H9 (cell line): ENCODE results near the gene TRAK1. TPM values are rescaled to one million over a fixed set of nuclear protein-coding genes. Genes with fewer than 3 reads are reported as not detected.

Source experiments
- DNase-seq: peaks from one replicate; pipeline ENCODE4 v3.0.0-alpha.2; 2017
- H2AFZ ChIP-seq: one replicate; pipeline ENCODE4 v1.6.1; 2013; ENCODE audit warnings: mild to moderate bottlenecking, low read length, control low read depth, moderate library complexity
- H2AK5ac ChIP-seq: 2 replicates; pipeline ENCODE4 v1.6.1; 2013; ENCODE audit warnings: low read length, control low read depth, mixed read lengths; ENCODE audit not compliant: insufficient read length
- H2BK120ac ChIP-seq: one replicate; pipeline ENCODE4 v1.6.1; 2013; ENCODE audit warnings: low read depth, mild to moderate bottlenecking, low read length, control low read depth, inconsistent platforms; ENCODE audit not compliant: poor library complexity, severe bottlenecking
- H2BK12ac ChIP-seq: 2 replicates; pipeline ENCODE4 v1.6.1; 2013; ENCODE audit warnings: low read length, control low read depth, mixed read lengths, low read depth; ENCODE audit not compliant: insufficient read length
- H2BK15ac ChIP-seq: 2 replicates; pipeline ENCODE4 v1.6.1; 2013; ENCODE audit warnings: low read depth, low read length, control low read depth
- H2BK20ac ChIP-seq: one replicate; pipeline ENCODE4 v1.6.1; 2013; ENCODE audit warnings: low read depth, mild to moderate bottlenecking, low read length, control low read depth, inconsistent platforms; ENCODE audit not compliant: poor library complexity, severe bottlenecking
- H2BK5ac ChIP-seq: 2 replicates; pipeline ENCODE4 v1.6.1; 2013; ENCODE audit warnings: low read length, control low read depth, mixed read lengths; ENCODE audit not compliant: insufficient read length
- H3K14ac ChIP-seq: 2 replicates; pipeline ENCODE4 v1.6.1; 2013; ENCODE audit warnings: low read length, control low read depth; ENCODE audit not compliant: insufficient read depth
- H3K18ac ChIP-seq: 2 replicates; pipeline ENCODE4 v1.6.1; 2013; ENCODE audit warnings: low read depth, mild to moderate bottlenecking, mixed read lengths, low read length, control low read depth; ENCODE audit not compliant: insufficient read length
- H3K23ac ChIP-seq: 2 replicates; pipeline ENCODE4 v1.6.1; 2013; ENCODE audit warnings: low read length, control low read depth, mixed read lengths, low read depth; ENCODE audit not compliant: insufficient read length
- H3K23me2 ChIP-seq: 2 replicates; pipeline ENCODE4 v1.6.1; 2013; ENCODE audit warnings: low read depth, mild to moderate bottlenecking, mixed read lengths, low read length, control low read depth; ENCODE audit not compliant: insufficient read length, poor library complexity, severe bottlenecking
- H3K27ac ChIP-seq: 2 replicates; pipeline ENCODE4 v1.5.1; 2013; ENCODE audit warnings: low read length, control low read depth, mixed read lengths, low read depth; ENCODE audit not compliant: insufficient read length
- H3K27me3 ChIP-seq: 2 replicates; pipeline ENCODE4 v1.6.1; 2013; ENCODE audit warnings: low read length, control low read depth, inconsistent platforms; ENCODE audit not compliant: insufficient read depth
- H3K4ac ChIP-seq: 2 replicates; pipeline ENCODE4 v1.6.1; 2013; ENCODE audit warnings: low read depth, mild to moderate bottlenecking, control low read depth, inconsistent platforms, low read length, moderate library complexity
- H3K4me1 ChIP-seq: 2 replicates; pipeline ENCODE4 v1.6.1; 2013; ENCODE audit warnings: low read length, control low read depth, inconsistent platforms; ENCODE audit not compliant: insufficient read depth
- H3K4me2 ChIP-seq: 2 replicates; pipeline ENCODE4 v1.6.1; 2013; ENCODE audit warnings: low read length, control low read depth, mixed read lengths; ENCODE audit not compliant: insufficient read length, insufficient read depth
- H3K56ac ChIP-seq: 2 replicates; pipeline ENCODE4 v1.6.1; 2013; ENCODE audit warnings: low read depth, mild to moderate bottlenecking, mixed read lengths, low read length, control low read depth; ENCODE audit not compliant: insufficient read length
- H3K79me1 ChIP-seq: 2 replicates; pipeline ENCODE4 v1.6.1; 2013; ENCODE audit warnings: low read depth, mild to moderate bottlenecking, moderate library complexity, low read length, control low read depth, inconsistent platforms; ENCODE audit not compliant: insufficient read depth, poor library complexity, severe bottlenecking
- H3K79me2 ChIP-seq: 2 replicates; pipeline ENCODE4 v1.6.1; 2013; ENCODE audit warnings: low read length, control low read depth, inconsistent platforms; ENCODE audit not compliant: insufficient read depth
- H3K9ac ChIP-seq: 2 replicates; pipeline ENCODE4 v1.6.1; 2013; ENCODE audit warnings: low read length, control low read depth, mixed read lengths; ENCODE audit not compliant: insufficient read length; ENCODE audit errors: extremely low read depth
- H3K9me3 ChIP-seq: one replicate; pipeline ENCODE4 v1.6.1; 2013; ENCODE audit warnings: low read depth, low read length, inconsistent platforms; ENCODE audit not compliant: control insufficient read depth
- H3T11ph ChIP-seq: one replicate; pipeline ENCODE4 v1.6.1; 2013; ENCODE audit warnings: mild to moderate bottlenecking, low read length, control low read depth, inconsistent platforms
- H4K20me1 ChIP-seq: one replicate; pipeline ENCODE4 v1.6.1; 2013; ENCODE audit not compliant: control insufficient read depth, insufficient read length, insufficient read depth
- H4K5ac ChIP-seq: 2 replicates; pipeline ENCODE4 v1.6.1; 2013; ENCODE audit warnings: low read depth, mild to moderate bottlenecking, mixed read lengths, low read length, control low read depth; ENCODE audit not compliant: insufficient read length
- H4K8ac ChIP-seq: replicated peaks from 2 replicates; pipeline ENCODE4 v1.6.1; 2013; ENCODE audit warnings: low read length, control low read depth, mixed read lengths, low read depth; ENCODE audit not compliant: insufficient read length
- H4K91ac ChIP-seq: 2 replicates; pipeline ENCODE4 v1.6.1; 2013; ENCODE audit warnings: low read depth, mild to moderate bottlenecking, moderate library complexity, mixed read lengths, low read length, control low read depth; ENCODE audit not compliant: insufficient read length
- H3K27ac Mint-ChIP-seq, 3 experiments: 2 replicates in 2 of 3; 3 replicates in 1 of 3; pipeline ENCODE4 v1.8.0; 2020 to 2021; ENCODE audit warnings: mixed read lengths in 3 of 3, mild to moderate bottlenecking in 1 of 3, moderate library complexity in 1 of 3
- H3K27me3 Mint-ChIP-seq: 2 replicates; pipeline ENCODE4 v1.8.0; 2021; ENCODE audit warnings: low read depth, mild to moderate bottlenecking, moderate library complexity, mixed read lengths
- H3K36me3 Mint-ChIP-seq, 3 experiments: 2 replicates in 2 of 3; 3 replicates in 1 of 3; pipeline ENCODE4 v1.8.0; 2020 to 2021; ENCODE audit warnings: low read depth in 3 of 3, mixed read lengths in 3 of 3; ENCODE audit not compliant: insufficient read depth in 1 of 3
- H3K4me1 Mint-ChIP-seq, 2 experiments: 2 replicates each; pipeline ENCODE4 v1.8.0; 2020; ENCODE audit warnings: mixed read lengths in 2 of 2
- H3K4me3 Mint-ChIP-seq, 2 experiments: 2 replicates in 1 of 2; 3 replicates in 1 of 2; pipeline ENCODE4 v1.8.0; 2020 to 2021; ENCODE audit warnings: mild to moderate bottlenecking in 2 of 2, mixed read lengths in 2 of 2, moderate library complexity in 1 of 2
- H3K9me3 Mint-ChIP-seq, 2 experiments: 2 replicates in 1 of 2; 3 replicates in 1 of 2; pipeline ENCODE4 v1.8.0; 2020; ENCODE audit warnings: mild to moderate bottlenecking in 2 of 2, mixed read lengths in 2 of 2, moderate library complexity in 1 of 2
- WGBS: extraction: QIAGEN DNeasy Blood & Tissue Kit; methylation state at CpG from one replicate; pipeline ENCODE4 v1.1.7; 2013; ENCODE audit warnings: missing lambda C conversion rate, low lambda C conversion rate, mixed read lengths; ENCODE audit not compliant: insufficient read length; ENCODE audit errors: extremely low coverage; 5-methylcytosine and 5-hydroxymethylcytosine counted together
- total RNA-seq: library from RNA; stranded (reverse); gene quantifications from 2 replicates; pipeline ENCODE4 v1.2.1, GENCODE V29; 2021
- TF ChIP-seq, protein P1 (sequence below): fragments of 200-600 bp; sonication (generic); conservative IDR thresholded peaks from 3 replicates; pipeline ENCODE4 v1.8.0; 2021; ENCODE audit warnings: antibody characterized with exemption, mild to moderate bottlenecking

Gene TRAK1
- total RNA-seq, 1 experiment from 2014 or later, result 34.2 TPM

- Histone ChIP-seq H3K23ac (no peak overlapping the region), H3K27ac (no peak overlapping the region), H3K4ac (no peak overlapping the region), H3K79me2 (no peaks in the 10 kb centered on the region; the same call in 1 of the 2 replicates), H3K4me2 (no peak overlapping the region), H3K23me2 (no peaks in the 10 kb centered on the region), H2BK5ac (no peak overlapping the region), H3K18ac (no peak overlapping the region), H3T11ph (no peak overlapping the region), H2BK15ac (no peak overlapping the region), H3K79me1 (no peaks in the 10 kb centered on the region), H4K20me1 (no peaks in the 10 kb centered on the region), H4K91ac (no peak overlapping the region), H3K56ac (no peak overlapping the region), H2AFZ (no peak overlapping the region), H3K14ac (no peak overlapping the region; the same call in 1 of the 2 replicates), H2BK12ac (no peak overlapping the region), H3K4me1 (peaks cover 26% of the 10 kb centered on the region; the same call in 1 of the 2 replicates), H3K9me3 (no peaks in the 10 kb centered on the region), H3K27me3 (no peaks in the 10 kb centered on the region), H4K5ac (no peak overlapping the region), H2AK5ac (no peak overlapping the region), H2BK20ac (no peak overlapping the region), H4K8ac (no peak overlapping the region), H2BK120ac (no peak overlapping the region), H3K9ac (no peak overlapping the region)
- Mint-ChIP-seq H3K36me3 (no peaks in the 10 kb centered on the region), H3K4me3 (peak overlapping the region in 1 of 2 experiments; percentile 15; a peak in 1 of 5 replicates), H3K9me3 (no peaks in the 10 kb centered on the region), H3K4me1 (peaks cover 55 to 63% of the 10 kb centered on the region in 2 experiments), H3K27me3 (no peaks in the 10 kb centered on the region), H3K27ac (peak overlapping the region; percentile 74 to 91 (median 85); a peak in 6 of 7 replicates)
- WGBS, result no CpG with 5 or more reads among the region's 10 CpGs
- no peak for DNase-seq
- TF ChIP-seq, protein P1, sequence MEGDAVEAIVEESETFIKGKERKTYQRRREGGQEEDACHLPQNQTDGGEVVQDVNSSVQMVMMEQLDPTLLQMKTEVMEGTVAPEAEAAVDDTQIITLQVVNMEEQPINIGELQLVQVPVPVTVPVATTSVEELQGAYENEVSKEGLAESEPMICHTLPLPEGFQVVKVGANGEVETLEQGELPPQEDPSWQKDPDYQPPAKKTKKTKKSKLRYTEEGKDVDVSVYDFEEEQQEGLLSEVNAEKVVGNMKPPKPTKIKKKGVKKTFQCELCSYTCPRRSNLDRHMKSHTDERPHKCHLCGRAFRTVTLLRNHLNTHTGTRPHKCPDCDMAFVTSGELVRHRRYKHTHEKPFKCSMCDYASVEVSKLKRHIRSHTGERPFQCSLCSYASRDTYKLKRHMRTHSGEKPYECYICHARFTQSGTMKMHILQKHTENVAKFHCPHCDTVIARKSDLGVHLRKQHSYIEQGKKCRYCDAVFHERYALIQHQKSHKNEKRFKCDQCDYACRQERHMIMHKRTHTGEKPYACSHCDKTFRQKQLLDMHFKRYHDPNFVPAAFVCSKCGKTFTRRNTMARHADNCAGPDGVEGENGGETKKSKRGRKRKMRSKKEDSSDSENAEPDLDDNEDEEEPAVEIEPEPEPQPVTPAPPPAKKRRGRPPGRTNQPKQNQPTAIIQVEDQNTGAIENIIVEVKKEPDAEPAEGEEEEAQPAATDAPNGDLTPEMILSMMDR, result no peak
These were observed 38.4 kb upstream of the TRAK1 start for GRCh38 chr3:42052484-42053351.
